ENCODE results near the gene TMEM150B. TPM values are rescaled to one million over a fixed set of nuclear protein-coding genes. Genes with fewer than 3 reads are reported as not detected.

Gene TMEM150B
- polyA plus RNA-seq, 3 donors from 2014 or later, result not detected

GRCh38 chr19:55362990-55363716, 38.0 kb upstream of the TMEM150B start, which contains the start of gene GARIN5B:
TSS of gene GARIN5B (minus strand) at chr19:55363260. CDS start at chr19:55363066, 194 bp downstream.
- Mint-ChIP-seq H3K27me3 (ENCODE audit: low read depth in 3 of 3) (peaks cover 0 to 5% (median 4%) of the 10 kb centered on the region in 3 donors), H3K9me3 (no peaks in the 10 kb centered on the region), H3K36me3 (no peaks in the 10 kb centered on the region), H3K4me1 (no peaks in the 10 kb centered on the region), H3K4me3 (no peak within 1 kb of the TSS), H3K27ac (no peak within 1 kb of the TSS)
- no peak for DNase-seq

- Mint-ChIP-seq H3K4me3 (no peak overlapping the region), H3K4me1 (no peaks in the 10 kb centered on the region), H3K36me3 (no peaks in the 10 kb centered on the region), H3K27me3 (ENCODE audit: low read depth in 3 of 3) (peaks cover 0 to 6% (median 5%) of the 10 kb centered on the region in 3 donors), H3K27ac (no peak overlapping the region), H3K9me3 (no peaks in the 10 kb centered on the region)
- no peak for DNase-seq
Observed at GRCh38 chr19:55362174-55362989, 37.2 kb upstream of the TMEM150B start.

- DNase-seq, result no peak
- Mint-ChIP-seq H3K4me1 (no peaks in the 10 kb centered on the region), H3K27ac (no peak overlapping the region), H3K36me3 (no peaks in the 10 kb centered on the region), H3K27me3 (ENCODE audit: low read depth in 3 of 3) (peaks cover 3 to 4% (median 3%) of the 10 kb centered on the region in 3 donors), H3K4me3 (no peak overlapping the region), H3K9me3 (no peaks in the 10 kb centered on the region)
Observed at GRCh38 chr19:55360902-55361301, 35.8 kb upstream of the TMEM150B start.

GRCh38 chr19:55358943-55359908, 34.1 kb upstream of the TMEM150B start:
- peaks cover 0 to 2% of the 10 kb centered on the region in 2 donors for H3K4me1 Mint-ChIP-seq
- no peaks in the 10 kb centered on the region for H3K36me3 Mint-ChIP-seq
- H3K27ac Mint-ChIP-seq, result no peak overlapping the region
- H3K27me3 Mint-ChIP-seq (ENCODE audit: low read depth in 3 of 3), result peaks cover 0 to 3% (median 2%) of the 10 kb centered on the region in 3 donors
- DNase-seq, result no peak
- no peak overlapping the region for H3K4me3 Mint-ChIP-seq
- H3K9me3 Mint-ChIP-seq, result no peaks in the 10 kb centered on the region

- H3K4me1 Mint-ChIP-seq, result peaks cover 5 to 6% of the 10 kb centered on the region in 2 donors
- no peak overlapping the region for H3K27ac Mint-ChIP-seq
- no peak for DNase-seq
- peaks cover 0 to 6% (median 2%) of the 10 kb centered on the region in 3 donors for H3K27me3 Mint-ChIP-seq (ENCODE audit: low read depth in 3 of 3)
- no peak overlapping the region for H3K4me3 Mint-ChIP-seq
- no peaks in the 10 kb centered on the region for H3K36me3 Mint-ChIP-seq
- no peaks in the 10 kb centered on the region for H3K9me3 Mint-ChIP-seq
Observed at GRCh38 chr19:55358493-55358892, 33.4 kb upstream of the TMEM150B start.

GRCh38 chr19:55355213-55355821, 30.2 kb upstream of the TMEM150B start:
- peak overlapping the region in 1 of 6 donors; percentile 40 for H3K27ac Mint-ChIP-seq

GRCh38 chr19:55354698-55355212, 29.6 kb upstream of the TMEM150B start, which contains the start of gene COX6B2:
TSS of gene COX6B2 (minus strand) at chr19:55354719. CDS start at chr19:55354521, 198 bp downstream.
- H3K36me3 Mint-ChIP-seq, result no peaks in the 10 kb centered on the region
- peak within 1 kb of the TSS in 3 of 6 donors; percentile 62 to 82 (median 62) for H3K27ac Mint-ChIP-seq

More at GRCh38 chr19:55355213-55355821, 30.2 kb upstream of the TMEM150B start:
- H3K4me3 Mint-ChIP-seq, result peak overlapping the region in 1 of 5 donors; percentile 13
- DNase-seq, result no peak
- peaks cover 3 to 16% (median 11%) of the 10 kb centered on the region in 3 donors for H3K27me3 Mint-ChIP-seq (ENCODE audit: low read depth in 3 of 3)
- no peaks in the 10 kb centered on the region for H3K9me3 Mint-ChIP-seq
- H3K4me1 Mint-ChIP-seq, result peaks cover 17% of the 10 kb centered on the region in 2 donors
- no peaks in the 10 kb centered on the region for H3K36me3 Mint-ChIP-seq

GRCh38 chr19:55353803-55354697, 28.9 kb upstream of the TMEM150B start:
- Mint-ChIP-seq H3K27me3 (ENCODE audit: low read depth in 3 of 3) (peaks cover 4 to 16% (median 13%) of the 10 kb centered on the region in 3 donors), H3K27ac (peak overlapping the region in 3 of 6 donors; percentile 62 to 82 (median 62)), H3K36me3 (no peaks in the 10 kb centered on the region), H3K9me3 (no peaks in the 10 kb centered on the region), H3K4me1 (peaks cover 17% of the 10 kb centered on the region in 2 donors), H3K4me3 (peak overlapping the region; percentile 75 to 90 (median 81))
- DNase-seq, result peak; percentile 61 to 78 (median 68)

More at GRCh38 chr19:55354698-55355212, 29.6 kb upstream of the TMEM150B start, which contains the start of gene COX6B2:
- Mint-ChIP-seq H3K9me3 (no peaks in the 10 kb centered on the region), H3K4me3 (peak within 1 kb of the TSS; percentile 75 to 90 (median 81)), H3K4me1 (peaks cover 17% of the 10 kb centered on the region in 2 donors), H3K27me3 (ENCODE audit: low read depth in 3 of 3) (peaks cover 4 to 16% (median 11%) of the 10 kb centered on the region in 3 donors)
- no peak for DNase-seq

GRCh38 chr19:55353356-55353802, 28.2 kb upstream of the TMEM150B start:
- Mint-ChIP-seq H3K9me3 (no peaks in the 10 kb centered on the region), H3K27ac (peak overlapping the region in 1 of 6 donors; percentile 27), H3K27me3 (ENCODE audit: low read depth in 3 of 3) (peaks cover 4 to 16% (median 13%) of the 10 kb centered on the region in 3 donors), H3K4me3 (peak overlapping the region; percentile 75 to 90 (median 81)), H3K36me3 (no peaks in the 10 kb centered on the region), H3K4me1 (peaks cover 17% of the 10 kb centered on the region in 2 donors)
- no peak for DNase-seq

- Mint-ChIP-seq H3K27ac (peak overlapping the region in 2 of 6 donors; percentile 27 to 49), H3K36me3 (no peaks in the 10 kb centered on the region), H3K27me3 (ENCODE audit: low read depth in 3 of 3) (peaks cover 4 to 16% (median 11%) of the 10 kb centered on the region in 3 donors), H3K4me1 (peaks cover 17% of the 10 kb centered on the region in 2 donors), H3K9me3 (no peaks in the 10 kb centered on the region), H3K4me3 (peak overlapping the region; percentile 27 to 81 (median 75))
- DNase-seq, result no peak
Observed at GRCh38 chr19:55352549-55353145, 27.5 kb upstream of the TMEM150B start.

- DNase-seq, result no peak
- H3K27ac Mint-ChIP-seq, result peak overlapping the region in 1 of 6 donors; percentile 20
- H3K9me3 Mint-ChIP-seq, result no peaks in the 10 kb centered on the region
- H3K4me3 Mint-ChIP-seq, result peak overlapping the region in 1 of 5 donors; percentile 33
- peaks cover 17% of the 10 kb centered on the region in 2 donors for H3K4me1 Mint-ChIP-seq
- H3K36me3 Mint-ChIP-seq, result no peaks in the 10 kb centered on the region
- peaks cover 4 to 15% (median 11%) of the 10 kb centered on the region in 3 donors for H3K27me3 Mint-ChIP-seq (ENCODE audit: low read depth in 3 of 3)
Observed at GRCh38 chr19:55352040-55352439, 26.9 kb upstream of the TMEM150B start.

Measured in immature natural killer cell (primary cell).